RWPE2 (cell line): ENCODE data around the gene EFNB2.

Source experiments
- ATAC-seq: fragments of 200-7000 bp; cut with Tn5 transposase; 3 replicates; pipeline ENCODE4 v1.9.1; 2021; ENCODE audit warnings: low read depth
- DNase-seq: peaks from one replicate; pipeline ENCODE4 v3.0.0-alpha.2; 2020; ENCODE audit warnings: low spot score
- H3K27ac ChIP-seq: fragments of 450-650 bp; 2 replicates; pipeline ENCODE4 v1.5.1; 2017; ENCODE audit warnings: mild to moderate bottlenecking; ENCODE audit not compliant: poor library complexity, severe bottlenecking
- H3K27me3 ChIP-seq: fragments of 250-450 bp; sonication (Bioruptor Pico); 2 replicates; pipeline ENCODE4 v1.5.1; 2021; ENCODE audit warnings: mild to moderate bottlenecking, moderate library complexity; ENCODE audit not compliant: insufficient read depth, poor library complexity, severe bottlenecking
- H3K36me3 ChIP-seq: fragments of 250-450 bp; sonication (Bioruptor Pico); 2 replicates; pipeline ENCODE4 v1.5.1; 2020; ENCODE audit warnings: low read depth, mild to moderate bottlenecking, moderate library complexity
- H3K4me1 ChIP-seq: fragments of 250-450 bp; sonication (Bioruptor Pico); 2 replicates; pipeline ENCODE4 v1.5.1; 2021; ENCODE audit warnings: mild to moderate bottlenecking, moderate library complexity; ENCODE audit not compliant: insufficient read depth, poor library complexity, severe bottlenecking
- H3K4me3 ChIP-seq: fragments of 250-450 bp; sonication (Bioruptor Pico); 2 replicates; pipeline ENCODE4 v1.5.1; 2021; ENCODE audit warnings: mild to moderate bottlenecking, moderate library complexity; ENCODE audit not compliant: severe bottlenecking
- H3K9me3 ChIP-seq: fragments of 250-450 bp; sonication (Bioruptor Pico); 2 replicates; pipeline ENCODE4 v1.5.1; 2021; ENCODE audit warnings: mild to moderate bottlenecking, moderate library complexity; ENCODE audit not compliant: severe bottlenecking
- CTCF ChIP-seq: fragments of 450-650 bp; IDR thresholded peaks from one replicate; pipeline ENCODE4 v1.5.1; 2017; ENCODE audit warnings: mild to moderate bottlenecking, moderate library complexity; ENCODE audit not compliant: poor library complexity, severe bottlenecking

EFNB2 gene

DNA sequence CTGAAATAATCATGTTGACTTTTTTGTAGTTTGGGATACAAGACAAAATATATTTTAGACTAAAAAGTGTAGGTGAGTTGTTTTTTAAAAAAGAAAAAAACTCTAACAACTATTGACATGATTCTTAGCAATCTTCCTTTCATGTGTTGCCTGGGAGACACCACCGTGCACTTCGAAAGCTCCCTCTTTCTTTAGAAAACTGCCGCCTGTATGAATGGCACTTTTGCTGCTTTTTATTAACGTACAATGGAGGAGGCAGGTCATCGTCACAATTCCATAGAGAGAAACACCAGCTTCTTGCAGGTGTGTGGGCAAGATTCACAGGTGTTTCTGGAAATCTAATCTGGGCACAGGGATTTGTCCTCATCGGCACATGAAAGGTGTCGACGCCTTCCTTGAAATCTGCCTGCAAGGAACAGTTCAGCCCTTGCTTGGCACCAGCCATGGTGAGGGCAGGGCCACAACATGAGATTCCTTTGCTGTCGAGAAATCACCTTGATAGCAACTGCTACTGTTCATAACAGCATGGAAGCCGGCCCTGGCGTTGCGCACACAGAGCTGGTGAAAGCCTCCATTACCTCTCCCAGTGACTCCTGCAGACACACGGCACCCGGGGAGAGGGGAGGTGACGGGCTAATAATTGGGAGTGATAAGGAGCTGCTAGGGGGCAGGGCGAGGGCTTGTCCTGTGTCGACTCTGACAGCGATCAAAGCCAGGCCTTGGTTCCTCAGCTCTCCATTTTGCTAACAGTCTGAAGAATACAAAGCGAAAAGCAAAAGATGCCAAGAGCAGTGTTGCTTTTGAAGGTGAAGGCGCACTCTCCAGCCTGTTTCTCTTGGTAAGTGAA lies 66.5 kb downstream of the EFNB2 start:
- no peak for DNase-seq
- H3K4me3 ChIP-seq, result no peak overlapping the region
- no peaks in the 10 kb centered on the region for H3K27me3 ChIP-seq
- H3K4me1 ChIP-seq, result peaks cover 18% of the 10 kb centered on the region
- no peak for TF ChIP-seq CTCF
- no peaks in the 10 kb centered on the region for H3K36me3 ChIP-seq
- H3K9me3 ChIP-seq, result no peaks in the 10 kb centered on the region
- no peak for ATAC-seq
- no peak overlapping the region for H3K27ac ChIP-seq

GRCh38 chr13:106468207-106468606 lies 67.3 kb downstream of the EFNB2 start:
- H3K27me3 ChIP-seq, result no peaks in the 10 kb centered on the region
- no peak for ATAC-seq

GRCh38 chr13:106467427-106468122 lies 67.9 kb downstream of the EFNB2 start:
- no peak for DNase-seq
- no peak for TF ChIP-seq CTCF
- Histone ChIP-seq H3K4me3 (no peak overlapping the region), H3K36me3 (no peaks in the 10 kb centered on the region), H3K27ac (no peak overlapping the region), H3K9me3 (no peaks in the 10 kb centered on the region), H3K4me1 (peaks cover 10% of the 10 kb centered on the region), H3K27me3 (no peaks in the 10 kb centered on the region)
- ATAC-seq, result no peak

More at GRCh38 chr13:106468207-106468606, 67.3 kb downstream of the EFNB2 start:
- Histone ChIP-seq H3K4me3 (no peak overlapping the region), H3K27ac (no peak overlapping the region), H3K36me3 (no peaks in the 10 kb centered on the region), H3K4me1 (peaks cover 16% of the 10 kb centered on the region), H3K9me3 (no peaks in the 10 kb centered on the region)
- DNase-seq, result no peak
- no peak for TF ChIP-seq CTCF

GRCh38 chr13:106466691-106467426 lies 68.6 kb downstream of the EFNB2 start:
- Histone ChIP-seq H3K27me3 (no peaks in the 10 kb centered on the region), H3K27ac (no peak overlapping the region), H3K4me3 (no peak overlapping the region), H3K4me1 (peaks cover 6% of the 10 kb centered on the region), H3K36me3 (no peaks in the 10 kb centered on the region), H3K9me3 (no peaks in the 10 kb centered on the region)
- TF ChIP-seq CTCF, result no peak
- ATAC-seq (no peak), DNase-seq (no peak)
